HCT116 (cell line): ENCODE data around the gene ZNF566. TPM values are rescaled to one million over a fixed set of nuclear protein-coding genes. Genes with fewer than 3 reads are reported as not detected.

Experiments used
- ATAC-seq: fragments of 200-7000 bp; cut with Tn5 transposase; 2 replicates; pipeline ENCODE4 v1.9.1; 2020; ENCODE audit warnings: mild to moderate bottlenecking, moderate library complexity
- BruUV-seq: library from RNA; stranded (reverse); fragments of 400-500 nt; replicated peaks from 2 replicates; lab custom pipeline; 2021; lab: Mats Ljungman, UMichigan
- CTCF ChIA-PET: fragments of 300-600 bp; sonication (Branson Sonifier 250); formaldehyde crosslinking; loops from one replicate; lab custom pipeline; 2021; ENCODE audit warnings: antibody characterized with exemption; lab: Charles Lee
- POLR2A ChIA-PET: fragments of 300-600, 350-600 bp; sonication (Branson Sonifier 250); formaldehyde crosslinking; loops from one replicate; lab custom pipeline; 2021; ENCODE audit warnings: antibody characterized with exemption; lab: Charles Lee
- RAD21 ChIA-PET, 2 experiments: fragments of 300-600 bp; sonication (Branson Sonifier 250); formaldehyde crosslinking; loops; one replicate each; lab custom pipeline; 2023; ENCODE audit warnings: low total read pairs in 2 of 2; ENCODE audit not compliant: uncharacterized antibody in 2 of 2, unreplicated experiment in 2 of 2, low non-redundant PET in 1 of 2; lab: Charles Lee
- DNase-seq: peaks from one replicate; pipeline ENCODE4 v3.0.0-alpha.2; 2010; ENCODE audit warnings: low read depth, low spot score
- H2AFZ ChIP-seq: fragments of 200-600 bp; shearing (Covaris generic), sonication (generic); 2 replicates; pipeline ENCODE4 v1.6.1; 2017; ENCODE audit warnings: low read depth, mixed run types, mixed read lengths, antibody characterized with exemption, low read length; ENCODE audit not compliant: poor library complexity, severe bottlenecking
- H3K27ac ChIP-seq: 2 replicates; pipeline ENCODE4 v1.5.1; 2012; ENCODE audit warnings: low read depth, low read length
- H3K27me3 ChIP-seq: fragments of 200-600 bp; sonication (generic); 2 replicates; pipeline ENCODE4 v1.6.1; 2016; ENCODE audit warnings: mixed run types, low read length, mixed read lengths; ENCODE audit not compliant: insufficient read depth
- H3K36me3 ChIP-seq, 2 experiments: fragments of 200-500 bp in 1 of 2; fragments of 200-600 bp in 1 of 2; sonication (Bioruptor generic) in 1 of 2; sonication (generic) in 1 of 2; 2 replicates each; pipeline versions ENCODE4 v1.5.1 to v1.6.1; 2014 to 2016; ENCODE audit warnings: low read length in 2 of 2, inconsistent platforms in 1 of 2, mixed read lengths in 1 of 2, mixed run types in 1 of 2; ENCODE audit not compliant: insufficient read depth in 2 of 2, control insufficient read depth in 1 of 2
- H3K4me1 ChIP-seq, 2 experiments: fragments of 200-600 bp in 1 of 2; sonication (generic) in 1 of 2; 2 replicates each; pipeline versions ENCODE4 v1.5.1 to v1.6.1; 2012 to 2017; ENCODE audit warnings: low read length in 2 of 2, inconsistent platforms in 1 of 2, mild to moderate bottlenecking in 1 of 2, mixed read lengths in 1 of 2, mixed run types in 1 of 2, moderate library complexity in 1 of 2; ENCODE audit not compliant: insufficient read depth in 2 of 2, control insufficient read depth in 1 of 2
- H3K4me2 ChIP-seq: fragments of 200-600 bp; sonication (generic); 2 replicates; pipeline ENCODE4 v1.6.1; 2017; ENCODE audit warnings: mixed run types, low read length, mixed read lengths
- H3K4me3 ChIP-seq, 2 experiments: fragments of 200-600 bp in 1 of 2; sonication (generic) in 1 of 2; replicated peaks in 1 of 2; 2 replicates each; pipeline ENCODE4 v1.5.1; 2011 to 2016; ENCODE audit warnings: low read length in 2 of 2, control low read depth in 1 of 2, low read depth in 1 of 2, mild to moderate bottlenecking in 1 of 2, mixed read lengths in 1 of 2, mixed run types in 1 of 2
- H3K79me2 ChIP-seq: fragments of 200-600 bp; sonication (generic); 2 replicates; pipeline ENCODE4 v1.6.1; 2017; ENCODE audit warnings: mild to moderate bottlenecking, mixed run types, low read length, moderate library complexity, mixed read lengths; ENCODE audit not compliant: insufficient read depth
- H3K9ac ChIP-seq: fragments of 200-600 bp; sonication (generic); 2 replicates; pipeline ENCODE4 v1.6.1; 2016; ENCODE audit warnings: low read length, mixed read lengths
- H3K9me2 ChIP-seq: fragments of 200-600 bp; sonication (generic), shearing (Covaris generic); 2 replicates; pipeline ENCODE4 v1.6.1; 2017; ENCODE audit warnings: mixed run types, mild to moderate bottlenecking, moderate library complexity; ENCODE audit not compliant: insufficient read depth
- H3K9me3 ChIP-seq, 2 experiments: fragments of 200-500 bp in 1 of 2; fragments of 200-600 bp in 1 of 2; sonication (Bioruptor generic) in 1 of 2; sonication (generic) in 1 of 2; 2 replicates each; pipeline ENCODE4 v1.6.1; 2014 to 2017; ENCODE audit warnings: low read length in 2 of 2, mixed read lengths in 2 of 2, inconsistent platforms in 1 of 2, low read depth in 1 of 2, mild to moderate bottlenecking in 1 of 2, mixed run types in 1 of 2, moderate library complexity in 1 of 2; ENCODE audit not compliant: control insufficient read depth in 1 of 2, insufficient read depth in 1 of 2
- H4K20me1 ChIP-seq: fragments of 200-600 bp; sonication (generic), shearing (Covaris generic); 2 replicates; pipeline ENCODE4 v1.6.1; 2017; ENCODE audit warnings: mixed run types, mild to moderate bottlenecking, moderate library complexity; ENCODE audit not compliant: insufficient read depth
- CBX3 ChIP-seq: IDR thresholded peaks from 2 replicates; pipeline ENCODE4 v1.6.1; 2012; ENCODE audit warnings: low read depth
- CEBPB ChIP-seq: IDR thresholded peaks from 2 replicates; pipeline ENCODE4 v1.6.1; 2012; ENCODE audit warnings: low read depth
- ELF1 ChIP-seq: IDR thresholded peaks from 2 replicates; pipeline ENCODE4 v1.6.1; 2012; ENCODE audit warnings: low read depth, borderline replicate concordance
- EZH2 ChIP-seq: fragments of 200-600 bp; sonication (generic); IDR thresholded peaks from 2 replicates; pipeline ENCODE4 v1.6.1; 2017; ENCODE audit warnings: antibody characterized with exemption, mixed run types
- EZH2phosphoT487 ChIP-seq: fragments of 200-600 bp; IDR thresholded peaks from 2 replicates; pipeline ENCODE4 v1.6.1; 2018; ENCODE audit warnings: antibody characterized with exemption, borderline replicate concordance
- FOSL1 ChIP-seq: IDR thresholded peaks from 2 replicates; pipeline ENCODE4 v1.6.1; 2012; ENCODE audit warnings: low read depth
- JUND ChIP-seq: IDR thresholded peaks from 2 replicates; pipeline ENCODE4 v1.6.1; 2012
- POLR2A ChIP-seq: IDR thresholded peaks from 2 replicates; pipeline ENCODE4 v1.7.0; 2011; ENCODE audit warnings: borderline replicate concordance; ENCODE audit not compliant: insufficient read depth, insufficient read length; ENCODE audit errors: extremely low read depth
- POLR2AphosphoS5 ChIP-seq: IDR thresholded peaks from 2 replicates; pipeline ENCODE4 v1.6.1; 2011; ENCODE audit warnings: mild to moderate bottlenecking, low read depth, low read length, moderate library complexity
- RAD21 ChIP-seq: IDR thresholded peaks from 2 replicates; pipeline ENCODE4 v1.6.1; 2012; ENCODE audit warnings: low read depth, mild to moderate bottlenecking
- SIN3A ChIP-seq: IDR thresholded peaks from 2 replicates; pipeline ENCODE4 v1.6.1; 2012; ENCODE audit warnings: low read depth
- SP1 ChIP-seq: IDR thresholded peaks from 2 replicates; pipeline ENCODE4 v1.6.1; 2012; ENCODE audit warnings: low read depth
- SRF ChIP-seq: IDR thresholded peaks from 2 replicates; pipeline ENCODE4 v1.6.1; 2012; ENCODE audit warnings: low read depth
- TCF7L2 ChIP-seq: IDR thresholded peaks from 2 replicates; pipeline ENCODE4 v1.7.0; 2011; ENCODE audit warnings: borderline replicate concordance, inconsistent platforms; ENCODE audit not compliant: insufficient read depth, insufficient read length; ENCODE audit errors: extremely low read depth
- YY1 ChIP-seq: IDR thresholded peaks from 2 replicates; pipeline ENCODE4 v1.6.1; 2011; ENCODE audit warnings: low read length, low read depth, moderate library complexity, mild to moderate bottlenecking; ENCODE audit not compliant: insufficient replicate concordance; ENCODE audit errors: extremely low read depth
- ZNF274 ChIP-seq: fragments of 200-500 bp; sonication (Bioruptor generic); IDR thresholded peaks from 2 replicates; pipeline ENCODE4 v1.6.1; 2014; ENCODE audit warnings: mild to moderate bottlenecking, low read depth, low read length, inconsistent platforms
- intact Hi-C: fragments of 100-400 bp; cut with micrococcal nuclease; formaldehyde crosslinking; loops from 2 replicates; pipeline ENCODE4 v1.10.0; 2022
- total RNA-seq: library from RNA; stranded (reverse); gene quantifications from one replicate; pipeline ENCODE4 v1.2.1, GENCODE V29; 2021; ENCODE audit not compliant: unreplicated experiment
- TF ChIP-seq, protein P1 (sequence below): IDR thresholded peaks from 2 replicates; pipeline ENCODE4 v1.6.1; 2012; ENCODE audit warnings: low read depth
- TF ChIP-seq, protein P2 (sequence below): IDR thresholded peaks from 2 replicates; pipeline ENCODE4 v1.6.1; 2012

The ZNF566 gene
- total RNA-seq, 1 experiment from 2014 or later: 6.4 TPM

- ATAC-seq (no peak), DNase-seq (no peak)
- no peak within 1 kb of the TSS for H2AFZ ChIP-seq
- no peaks in the 10 kb centered on the region for H4K20me1 ChIP-seq
- H3K4me2 ChIP-seq: no peak within 1 kb of the TSS
- ChIA-PET CTCF (no interaction called here), RAD21 (interaction anchor here in 1 of 2 experiments (0.7 kb wide), 1 partner anchor 75 kb away, joined by 3 read pairs; no protein-coding TSS in a partner anchor), POLR2A (no interaction called here)
- no peaks in the 10 kb centered on the region for H3K4me1 ChIP-seq
- H3K27ac ChIP-seq: no peak within 1 kb of the TSS
- intact Hi-C loops: no loop called here
- H3K9me3 ChIP-seq: peaks cover 4 to 16% of the 10 kb centered on the region in 2 experiments; a peak in 2 of 4 replicates
- no peaks in the 10 kb centered on the region for H3K27me3 ChIP-seq
- H3K9ac ChIP-seq: no peak within 1 kb of the TSS
- H3K9me2 ChIP-seq: no peaks in the 10 kb centered on the region
- no peaks in the 10 kb centered on the region for H3K79me2 ChIP-seq
- TF ChIP-seq ELF1 (no peak), POLR2A (no peak), EZH2 (no peak), YY1 (no peak), CEBPB (no peak), SP1 (no peak), POLR2AphosphoS5 (no peak), ZNF274 (no peak), FOSL1 (no peak), RAD21 (no peak), JUND (no peak), CBX3 (no peak), SRF (no peak), TCF7L2 (no peak), SIN3A (no peak), EZH2phosphoT487 (no peak)
- TF ChIP-seq, protein P1, sequence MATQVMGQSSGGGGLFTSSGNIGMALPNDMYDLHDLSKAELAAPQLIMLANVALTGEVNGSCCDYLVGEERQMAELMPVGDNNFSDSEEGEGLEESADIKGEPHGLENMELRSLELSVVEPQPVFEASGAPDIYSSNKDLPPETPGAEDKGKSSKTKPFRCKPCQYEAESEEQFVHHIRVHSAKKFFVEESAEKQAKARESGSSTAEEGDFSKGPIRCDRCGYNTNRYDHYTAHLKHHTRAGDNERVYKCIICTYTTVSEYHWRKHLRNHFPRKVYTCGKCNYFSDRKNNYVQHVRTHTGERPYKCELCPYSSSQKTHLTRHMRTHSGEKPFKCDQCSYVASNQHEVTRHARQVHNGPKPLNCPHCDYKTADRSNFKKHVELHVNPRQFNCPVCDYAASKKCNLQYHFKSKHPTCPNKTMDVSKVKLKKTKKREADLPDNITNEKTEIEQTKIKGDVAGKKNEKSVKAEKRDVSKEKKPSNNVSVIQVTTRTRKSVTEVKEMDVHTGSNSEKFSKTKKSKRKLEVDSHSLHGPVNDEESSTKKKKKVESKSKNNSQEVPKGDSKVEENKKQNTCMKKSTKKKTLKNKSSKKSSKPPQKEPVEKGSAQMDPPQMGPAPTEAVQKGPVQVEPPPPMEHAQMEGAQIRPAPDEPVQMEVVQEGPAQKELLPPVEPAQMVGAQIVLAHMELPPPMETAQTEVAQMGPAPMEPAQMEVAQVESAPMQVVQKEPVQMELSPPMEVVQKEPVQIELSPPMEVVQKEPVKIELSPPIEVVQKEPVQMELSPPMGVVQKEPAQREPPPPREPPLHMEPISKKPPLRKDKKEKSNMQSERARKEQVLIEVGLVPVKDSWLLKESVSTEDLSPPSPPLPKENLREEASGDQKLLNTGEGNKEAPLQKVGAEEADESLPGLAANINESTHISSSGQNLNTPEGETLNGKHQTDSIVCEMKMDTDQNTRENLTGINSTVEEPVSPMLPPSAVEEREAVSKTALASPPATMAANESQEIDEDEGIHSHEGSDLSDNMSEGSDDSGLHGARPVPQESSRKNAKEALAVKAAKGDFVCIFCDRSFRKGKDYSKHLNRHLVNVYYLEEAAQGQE: no peak
- TF ChIP-seq, protein P2, sequence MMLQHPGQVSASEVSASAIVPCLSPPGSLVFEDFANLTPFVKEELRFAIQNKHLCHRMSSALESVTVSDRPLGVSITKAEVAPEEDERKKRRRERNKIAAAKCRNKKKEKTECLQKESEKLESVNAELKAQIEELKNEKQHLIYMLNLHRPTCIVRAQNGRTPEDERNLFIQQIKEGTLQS: no peak
- no TSS peak for BruUV-seq
- no peaks in the 10 kb centered on the region for H3K36me3 ChIP-seq
- H3K4me3 ChIP-seq: no peak within 1 kb of the TSS
Measured at GRCh38 chr19:36418287-36419001, 70.9 kb downstream of the ZNF566 start, which contains the start of gene ZFP82. TSS of gene ZFP82 (minus strand) at chr19:36418644. CDS start at chr19:36409789, 8,855 bp downstream.
